CD4-positive, alpha-beta T cell (primary cell): ENCODE data around the gene AUTS2. TPM values are rescaled to one million over a fixed set of nuclear protein-coding genes. Genes with fewer than 3 reads are reported as not detected.

Experiments used
- ATAC-seq: fragments of 200-7000 bp; cut with Tn5 transposase; one replicate; pipeline ENCODE4 v1.10.0; 2022; ENCODE audit warnings: mild to moderate bottlenecking; ENCODE audit not compliant: poor library complexity
- CTCF ChIA-PET: fragments of 350-600 bp; sonication (Branson Sonifier 250); formaldehyde crosslinking; loops from one replicate; lab custom pipeline; 2021; ENCODE audit warnings: antibody characterized with exemption, inconsistent platforms; lab: Charles Lee
- POLR2A ChIA-PET: fragments of 350-600 bp; sonication (Branson Sonifier 250); formaldehyde crosslinking; loops from one replicate; lab custom pipeline; 2021; ENCODE audit warnings: antibody characterized with exemption, inconsistent platforms; lab: Charles Lee
- DNase-seq, 14 experiments: peaks; one replicate each; pipeline ENCODE4 v3.0.0-alpha.2; 2013 to 2020; ENCODE audit warnings: mixed read lengths in 2 of 14
- H3K27ac ChIP-seq, 2 donors: one replicate each; pipeline versions ENCODE4 v1.5.1 to v1.7.0; 2013; ENCODE audit warnings: low read length in 2 of 2, low read depth in 1 of 2, mild to moderate bottlenecking in 1 of 2
- H3K27me3 ChIP-seq, 2 experiments: 1 replicate in 1 of 2; 2 replicates in 1 of 2; pipeline versions ENCODE4 v1.6.1 to v1.7.0; 2013; ENCODE audit warnings: low read length in 2 of 2, control low read depth in 1 of 2, mild to moderate bottlenecking in 1 of 2, moderate library complexity in 1 of 2; ENCODE audit not compliant: insufficient read depth in 2 of 2, control insufficient read depth in 1 of 2
- H3K36me3 ChIP-seq: one replicate; pipeline ENCODE4 v1.6.1; 2013; ENCODE audit warnings: low read length, control low read depth; ENCODE audit not compliant: insufficient read depth
- H3K4me1 ChIP-seq: one replicate; pipeline ENCODE4 v1.6.1; 2013; ENCODE audit warnings: low read length, control low read depth; ENCODE audit not compliant: insufficient read depth
- H3K4me3 ChIP-seq: one replicate; pipeline ENCODE4 v1.5.1; 2013; ENCODE audit warnings: mild to moderate bottlenecking, low read length, moderate library complexity
- H3K9me3 ChIP-seq, 2 experiments: 1 replicate in 1 of 2; 2 replicates in 1 of 2; pipeline versions ENCODE4 v1.6.1 to v1.7.0; 2013; ENCODE audit warnings: low read length in 2 of 2, mild to moderate bottlenecking in 2 of 2, control low read depth in 1 of 2, moderate library complexity in 1 of 2; ENCODE audit not compliant: control insufficient read depth in 1 of 2, insufficient read depth in 1 of 2
- H3K27ac Mint-ChIP-seq: one replicate; pipeline ENCODE4 v1.8.0; 2020; ENCODE audit warnings: mixed read lengths
- H3K27me3 Mint-ChIP-seq: one replicate; pipeline ENCODE4 v1.8.0; 2021; ENCODE audit warnings: mixed read lengths
- H3K36me3 Mint-ChIP-seq: one replicate; pipeline ENCODE4 v1.8.0; 2021; ENCODE audit warnings: low read depth, mixed read lengths
- H3K4me1 Mint-ChIP-seq: one replicate; pipeline ENCODE4 v1.8.0; 2021; ENCODE audit warnings: low read depth, mixed read lengths
- H3K4me3 Mint-ChIP-seq: one replicate; pipeline ENCODE4 v1.8.0; 2020; ENCODE audit warnings: mild to moderate bottlenecking, mixed read lengths
- H3K9me3 Mint-ChIP-seq: one replicate; pipeline ENCODE4 v1.8.0; 2020; ENCODE audit warnings: mixed read lengths
- intact Hi-C, 2 experiments: fragments of 100-400 bp; cut with DNase I in 1 of 2; cut with micrococcal nuclease in 1 of 2; formaldehyde crosslinking; loops; one replicate each; pipeline versions ENCODE4 v1.15.1 to v1.9.0; 2023 to 2025; cut with DNase I, micrococcal nuclease
- total RNA-seq, 174 experiments: library from RNA in 2 of 174; stranded (reverse) in 2 of 174; gene quantifications; one replicate each; pipeline ENCODE4 v1.2.3 and lab custom pipeline; 2021 to 2026
- TF ChIP-seq, protein P1 (sequence below): fragments of 200-600 bp; IDR thresholded peaks from one replicate; pipeline ENCODE4 v1.8.0; 2022; ENCODE audit warnings: antibody characterized with exemption, mild to moderate bottlenecking

The AUTS2 gene
- total RNA-seq, 2 experiments from 2014 or later, result 43.6 to 47.6 TPM

DNA sequence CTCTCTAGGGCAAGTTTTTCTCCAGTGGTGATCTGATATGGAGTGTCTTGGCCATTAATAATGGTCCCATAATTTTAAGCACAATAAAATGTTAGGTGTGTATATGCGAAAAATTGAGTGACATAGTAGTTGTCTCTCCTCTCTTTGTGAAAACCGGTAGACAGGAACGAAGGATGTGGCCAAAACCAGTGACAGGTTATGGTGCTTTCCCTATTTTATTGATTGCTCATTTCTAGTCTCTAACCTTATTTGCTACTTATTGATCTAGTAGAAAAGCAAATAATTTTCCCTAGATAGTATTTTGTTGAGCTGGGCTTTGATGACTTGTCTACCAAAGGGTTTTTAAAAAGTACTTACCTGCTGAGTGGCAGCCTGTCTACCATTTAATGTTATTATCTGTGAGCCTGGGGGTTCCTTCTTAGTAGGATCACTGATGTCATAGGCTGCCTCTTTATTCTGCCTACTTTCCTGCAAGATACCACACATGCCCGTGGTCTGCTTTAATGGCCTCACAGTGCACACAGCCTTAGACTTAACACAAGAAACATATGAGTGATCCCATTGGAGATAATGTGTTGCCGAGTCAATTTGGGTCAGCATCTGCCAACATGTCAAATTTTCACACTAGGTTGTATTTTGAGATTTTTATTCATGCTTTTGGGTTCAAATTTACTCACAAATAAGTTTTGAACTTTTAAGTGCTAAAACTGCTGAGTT, 100.0 kb downstream of the AUTS2 start:
- Histone ChIP-seq H3K4me1 (no peaks in the 10 kb centered on the region), H3K36me3 (no peaks in the 10 kb centered on the region), H3K4me3 (no peak overlapping the region), H3K9me3 (no peaks in the 10 kb centered on the region), H3K27me3 (no peaks in the 10 kb centered on the region), H3K27ac (no peak overlapping the region)
- Mint-ChIP-seq H3K27ac (no peak overlapping the region), H3K9me3 (no peaks in the 10 kb centered on the region), H3K36me3 (no peaks in the 10 kb centered on the region), H3K4me3 (no peak overlapping the region), H3K4me1 (peaks cover 8% of the 10 kb centered on the region), H3K27me3 (no peaks in the 10 kb centered on the region)
- intact Hi-C loops, result no loop called here
- DNase-seq (no peak), ATAC-seq (no peak)
- TF ChIP-seq, protein P1, sequence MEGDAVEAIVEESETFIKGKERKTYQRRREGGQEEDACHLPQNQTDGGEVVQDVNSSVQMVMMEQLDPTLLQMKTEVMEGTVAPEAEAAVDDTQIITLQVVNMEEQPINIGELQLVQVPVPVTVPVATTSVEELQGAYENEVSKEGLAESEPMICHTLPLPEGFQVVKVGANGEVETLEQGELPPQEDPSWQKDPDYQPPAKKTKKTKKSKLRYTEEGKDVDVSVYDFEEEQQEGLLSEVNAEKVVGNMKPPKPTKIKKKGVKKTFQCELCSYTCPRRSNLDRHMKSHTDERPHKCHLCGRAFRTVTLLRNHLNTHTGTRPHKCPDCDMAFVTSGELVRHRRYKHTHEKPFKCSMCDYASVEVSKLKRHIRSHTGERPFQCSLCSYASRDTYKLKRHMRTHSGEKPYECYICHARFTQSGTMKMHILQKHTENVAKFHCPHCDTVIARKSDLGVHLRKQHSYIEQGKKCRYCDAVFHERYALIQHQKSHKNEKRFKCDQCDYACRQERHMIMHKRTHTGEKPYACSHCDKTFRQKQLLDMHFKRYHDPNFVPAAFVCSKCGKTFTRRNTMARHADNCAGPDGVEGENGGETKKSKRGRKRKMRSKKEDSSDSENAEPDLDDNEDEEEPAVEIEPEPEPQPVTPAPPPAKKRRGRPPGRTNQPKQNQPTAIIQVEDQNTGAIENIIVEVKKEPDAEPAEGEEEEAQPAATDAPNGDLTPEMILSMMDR, result no peak
- ChIA-PET POLR2A (no interaction called here), CTCF (no interaction called here)

GRCh38 chr7:69699931-69700330, 101.7 kb downstream of the AUTS2 start:
- Mint-ChIP-seq H3K4me3 (no peak overlapping the region), H3K27me3 (no peaks in the 10 kb centered on the region), H3K36me3 (no peaks in the 10 kb centered on the region), H3K4me1 (peaks cover 8% of the 10 kb centered on the region), H3K27ac (no peak overlapping the region), H3K9me3 (no peaks in the 10 kb centered on the region)
- Histone ChIP-seq H3K27me3 (no peaks in the 10 kb centered on the region), H3K36me3 (no peaks in the 10 kb centered on the region), H3K4me3 (no peak overlapping the region), H3K9me3 (no peaks in the 10 kb centered on the region), H3K27ac (no peak overlapping the region), H3K4me1 (no peaks in the 10 kb centered on the region)
- DNase-seq (no peak), ATAC-seq (no peak)
- CTCF ChIA-PET, result no interaction called here
- TF ChIP-seq, protein P1, result no peak
- POLR2A ChIA-PET, result no interaction called here
- intact Hi-C loops, result no loop called here

- CTCF ChIA-PET, result no interaction called here
- TF ChIP-seq, protein P1, result no peak
These were observed 102.1 kb downstream of the AUTS2 start for GRCh38 chr7:69700331-69700730.

More at GRCh38 chr7:69700331-69700730, 102.1 kb downstream of the AUTS2 start:
- H3K36me3 Mint-ChIP-seq, result no peaks in the 10 kb centered on the region
- intact Hi-C loops, result no loop called here
- Histone ChIP-seq H3K4me3 (no peak overlapping the region), H3K36me3 (no peaks in the 10 kb centered on the region), H3K4me1 (no peaks in the 10 kb centered on the region), H3K9me3 (no peaks in the 10 kb centered on the region), H3K27ac (no peak overlapping the region), H3K27me3 (no peaks in the 10 kb centered on the region)
- H3K9me3 Mint-ChIP-seq, result no peaks in the 10 kb centered on the region
- H3K4me3 Mint-ChIP-seq, result no peak overlapping the region
- no peak overlapping the region for H3K27ac Mint-ChIP-seq
- no peak for DNase-seq
- no peak for ATAC-seq
- no peaks in the 10 kb centered on the region for H3K27me3 Mint-ChIP-seq
- POLR2A ChIA-PET, result no interaction called here
- peaks cover 8% of the 10 kb centered on the region for H3K4me1 Mint-ChIP-seq
